ENCODE measurements around the gene POLD1.

The POLD1 gene

GRCh38 chr19:50394017-50394416 lies 9.9 kb downstream of the POLD1 start:
- no peak for DNase-seq

DNA sequence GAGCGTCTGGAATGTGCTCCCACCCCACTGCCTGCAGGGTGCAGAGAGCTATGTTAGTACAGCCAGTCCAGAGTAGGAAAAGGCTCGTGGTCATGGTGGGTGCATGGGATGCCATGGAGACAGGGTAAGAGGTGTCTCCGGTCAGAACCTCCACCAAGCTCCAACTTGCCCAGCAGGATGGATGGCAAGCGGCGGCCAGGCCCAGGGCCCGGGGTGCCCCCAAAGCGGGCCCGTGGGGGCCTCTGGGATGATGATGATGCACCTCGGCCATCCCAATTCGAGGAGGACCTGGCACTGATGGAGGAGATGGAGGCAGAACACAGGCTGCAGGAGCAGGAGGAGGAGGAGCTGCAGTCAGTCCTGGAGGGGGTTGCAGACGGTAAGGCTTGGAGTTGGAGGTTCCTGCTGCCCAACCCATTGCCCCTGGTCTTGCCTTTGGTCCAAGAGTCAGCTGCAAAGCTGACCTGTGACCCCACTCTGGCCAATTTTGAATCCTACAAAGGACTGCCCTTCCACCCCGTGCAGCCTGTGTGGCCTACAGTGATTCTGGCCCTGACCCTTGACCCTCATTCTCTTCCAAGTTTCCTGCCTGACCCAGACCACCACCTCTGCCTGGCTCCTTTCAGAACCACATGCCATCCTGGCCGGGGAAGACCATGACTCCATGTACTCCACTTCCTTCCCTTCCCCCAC lies 14.7 kb downstream of the POLD1 start:
- DNase-seq: no peak

- no peak for DNase-seq
Observed at GRCh38 chr19:50399368-50399745, 15.2 kb downstream of the POLD1 start.

GRCh38 chr19:50401605-50402450 lies 17.7 kb downstream of the POLD1 start:
- no peak for DNase-seq

DNA sequence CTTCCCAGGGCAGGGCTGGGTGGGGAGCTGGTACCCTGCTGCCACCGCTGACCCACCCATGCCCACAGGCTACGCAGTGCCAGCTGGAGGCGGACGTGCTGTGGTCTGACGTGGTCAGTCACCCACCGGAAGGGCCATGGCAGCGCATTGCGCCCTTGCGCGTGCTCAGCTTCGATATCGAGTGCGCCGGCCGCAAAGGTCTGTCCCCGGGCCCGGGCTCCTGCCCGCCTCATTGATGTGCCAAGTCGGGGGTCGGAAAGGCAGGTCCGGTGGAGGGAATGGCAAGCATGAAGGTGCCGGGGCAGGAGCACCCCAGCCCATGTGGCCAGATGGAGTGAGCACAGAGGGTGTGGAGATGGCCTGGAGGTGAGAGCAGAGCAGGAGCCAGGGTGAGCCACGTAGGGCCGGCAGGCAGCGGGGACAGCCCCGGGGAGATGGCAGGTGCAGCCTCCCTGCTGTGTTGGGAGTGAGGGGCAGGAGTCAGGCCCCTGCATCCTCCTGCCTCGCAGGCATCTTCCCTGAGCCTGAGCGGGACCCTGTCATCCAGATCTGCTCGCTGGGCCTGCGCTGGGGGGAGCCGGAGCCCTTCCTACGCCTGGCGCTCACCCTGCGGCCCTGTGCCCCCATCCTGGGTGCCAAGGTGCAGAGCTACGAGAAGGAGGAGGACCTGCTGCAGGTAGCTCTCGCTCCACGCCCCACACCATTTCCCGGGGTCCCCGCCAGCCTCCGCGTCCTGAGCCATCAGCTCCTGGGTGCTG lies 18.6 kb downstream of the POLD1 start:
- no peak for DNase-seq

DNA sequence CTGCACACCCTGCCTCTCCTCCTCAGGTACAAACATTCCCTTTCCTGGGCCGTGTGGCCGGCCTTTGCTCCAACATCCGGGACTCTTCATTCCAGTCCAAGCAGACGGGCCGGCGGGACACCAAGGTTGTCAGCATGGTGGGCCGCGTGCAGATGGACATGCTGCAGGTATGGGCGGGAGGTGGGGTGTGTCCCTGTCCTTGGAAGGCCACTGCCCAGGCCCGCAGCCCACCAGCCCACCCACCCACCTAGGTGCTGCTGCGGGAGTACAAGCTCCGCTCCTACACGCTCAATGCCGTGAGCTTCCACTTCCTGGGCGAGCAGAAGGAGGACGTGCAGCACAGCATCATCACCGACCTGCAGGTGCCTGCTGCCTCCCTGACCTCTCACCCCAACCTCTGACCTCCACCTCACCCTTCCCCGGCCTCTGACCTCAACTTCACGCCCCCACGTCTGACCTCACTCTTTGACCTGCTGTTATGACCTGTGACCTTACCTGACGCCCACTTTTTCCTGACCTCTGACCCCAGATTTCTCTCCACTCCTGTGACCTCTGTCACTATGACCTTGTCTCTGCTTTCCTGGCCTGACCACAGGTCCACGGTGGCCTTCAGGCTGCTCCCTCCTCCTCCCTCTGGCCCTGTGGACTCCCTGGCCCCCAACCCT lies 22.1 kb downstream of the POLD1 start:
- no peak for DNase-seq

- no peak for DNase-seq
Observed at GRCh38 chr19:50406829-50407228, 22.7 kb downstream of the POLD1 start.

GRCh38 chr19:50409347-50409746 lies 25.2 kb downstream of the POLD1 start:
- no peak for DNase-seq

DNA sequence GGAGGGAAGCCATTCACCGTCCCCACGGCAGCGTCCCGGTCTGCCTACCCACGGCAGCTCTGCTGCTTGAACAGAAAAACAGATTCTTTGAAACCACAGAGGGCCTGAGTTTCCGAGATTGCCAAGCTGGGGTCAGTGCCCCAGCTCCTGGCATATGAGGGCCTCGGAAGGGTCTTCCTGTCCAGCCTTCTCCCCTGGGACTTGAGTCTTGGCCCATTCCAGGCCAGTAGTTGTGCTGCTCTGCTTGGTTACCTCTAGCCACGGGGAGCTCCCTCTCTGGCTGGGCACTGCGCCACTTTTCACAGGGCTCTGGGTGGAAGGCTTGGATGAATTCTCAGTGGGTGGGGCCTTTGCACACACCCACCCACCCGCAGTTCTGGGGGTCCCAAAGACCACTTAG lies 26.0 kb downstream of the POLD1 start:
- DNase-seq: no peak

GRCh38 chr19:50412419-50412818 lies 28.3 kb downstream of the POLD1 start:
- DNase-seq: no peak

GRCh38 chr19:50413096-50413495 lies 28.9 kb downstream of the POLD1 start:
- no peak for DNase-seq

- no peak for DNase-seq
Observed at GRCh38 chr19:50413531-50413930, 29.4 kb downstream of the POLD1 start.

GRCh38 chr19:50414864-50415660 lies 30.9 kb downstream of the POLD1 start:
- DNase-seq: peak; percentile 71

DNA sequence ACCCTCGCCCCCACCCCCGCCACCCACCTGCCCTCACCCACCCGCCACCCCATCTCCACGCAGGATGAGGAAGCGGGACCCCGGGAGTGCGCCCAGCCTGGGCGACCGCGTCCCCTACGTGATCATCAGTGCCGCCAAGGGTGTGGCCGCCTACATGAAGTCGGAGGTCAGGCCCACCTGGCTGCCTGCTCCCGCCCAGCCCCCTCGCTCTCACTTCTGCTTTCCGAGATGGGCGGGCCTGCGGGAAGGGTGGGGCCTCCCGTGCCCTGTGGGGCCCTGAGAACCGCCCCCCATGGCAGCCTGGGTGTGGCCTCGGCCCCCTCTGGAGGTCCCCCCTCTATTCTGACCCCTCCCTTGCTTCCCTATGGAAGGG lies 31.5 kb downstream of the POLD1 start:
- no peak for DNase-seq

DNA sequence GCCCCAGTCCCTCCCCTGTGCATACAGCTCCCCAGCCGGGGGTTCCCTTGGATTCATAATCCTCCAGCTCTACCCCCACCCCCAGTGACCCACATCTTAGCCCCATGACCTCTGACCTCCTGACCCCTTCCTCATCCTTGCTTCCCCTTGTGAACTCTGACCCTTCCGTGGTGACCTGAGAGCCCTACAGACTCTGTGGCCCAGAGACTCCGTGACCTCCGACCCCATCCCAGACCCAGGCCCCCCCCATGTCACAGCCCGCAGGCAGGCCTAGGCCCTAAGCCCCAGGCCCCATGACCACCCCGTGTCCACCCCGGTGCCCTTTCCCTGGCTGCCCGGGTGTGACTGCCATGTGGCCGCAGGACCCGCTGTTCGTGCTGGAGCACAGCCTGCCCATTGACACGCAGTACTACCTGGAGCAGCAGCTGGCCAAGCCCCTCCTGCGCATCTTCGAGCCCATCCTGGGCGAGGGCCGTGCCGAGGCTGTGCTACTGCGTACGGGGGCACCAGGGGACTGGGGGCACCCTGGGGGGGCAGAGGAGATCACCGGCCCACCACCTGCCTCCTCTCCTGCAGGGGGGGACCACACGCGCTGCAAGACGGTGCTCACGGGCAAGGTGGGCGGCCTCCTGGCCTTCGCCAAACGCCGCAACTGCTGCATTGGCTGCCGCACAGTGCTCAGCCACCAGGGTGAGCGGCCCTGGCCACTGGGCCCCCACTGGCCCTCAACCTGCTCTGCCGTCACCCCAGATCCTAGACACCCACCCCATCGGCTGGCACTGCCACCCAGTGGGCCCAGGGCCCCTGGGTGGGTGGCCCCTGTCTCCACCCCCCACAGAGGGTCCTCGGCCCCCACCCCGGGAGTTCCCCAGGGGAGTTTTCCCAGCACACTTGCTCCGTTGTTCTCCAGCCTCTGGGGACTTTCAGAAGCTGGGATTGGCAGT lies 32.2 kb downstream of the POLD1 start:
- DNase-seq: no peak

DNA sequence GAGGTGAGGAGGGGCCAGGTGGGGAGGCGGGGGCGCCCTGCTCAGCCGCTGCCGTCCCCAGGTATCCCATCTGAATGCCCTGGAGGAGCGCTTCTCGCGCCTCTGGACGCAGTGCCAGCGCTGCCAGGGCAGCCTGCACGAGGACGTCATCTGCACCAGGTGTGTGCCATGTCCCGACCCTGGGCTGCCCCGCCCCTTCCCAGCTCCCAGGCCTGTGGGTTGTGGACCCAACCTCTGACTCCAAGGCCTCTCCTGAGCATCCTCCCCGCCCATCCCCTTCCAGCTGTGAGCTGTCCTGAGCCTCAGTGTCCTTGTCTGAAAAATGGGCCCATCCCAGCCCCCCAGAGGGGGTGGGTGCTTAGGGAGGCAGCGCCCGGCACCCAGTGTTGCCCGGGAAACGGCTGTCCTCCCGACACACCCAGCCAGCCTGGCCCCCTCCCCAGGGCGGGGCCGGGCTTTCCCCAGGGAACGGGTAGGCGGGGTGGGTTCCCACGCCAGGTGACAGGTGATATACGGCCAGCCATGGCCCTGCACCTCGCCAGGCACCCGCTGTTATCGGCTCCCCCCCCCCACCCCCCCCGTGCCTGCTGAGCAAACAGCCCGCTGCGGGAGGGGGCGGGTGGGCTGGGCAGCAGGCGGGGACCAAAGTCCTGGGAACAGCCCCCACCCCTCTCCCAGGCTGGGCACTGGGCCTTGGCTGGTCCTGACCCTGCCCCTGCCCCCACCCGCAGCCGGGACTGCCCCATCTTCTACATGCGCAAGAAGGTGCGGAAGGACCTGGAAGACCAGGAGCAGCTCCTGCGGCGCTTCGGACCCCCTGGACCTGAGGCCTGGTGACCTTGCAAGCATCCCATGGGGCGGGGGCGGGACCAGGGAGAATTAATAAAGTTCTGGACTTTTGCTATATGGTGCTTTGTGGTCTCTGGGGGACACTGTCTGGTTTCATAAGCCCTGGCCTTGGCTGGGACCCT lies 33.2 kb downstream of the POLD1 start:
- no peak for DNase-seq

- no peak for DNase-seq
Observed at GRCh38 chr19:50418176-50419021, 34.3 kb downstream of the POLD1 start, which contains the start of gene SPIB. TSS of gene SPIB (plus strand) at chr19:50418938. CDS start at chr19:50418963, 25 bp downstream.

DNA sequence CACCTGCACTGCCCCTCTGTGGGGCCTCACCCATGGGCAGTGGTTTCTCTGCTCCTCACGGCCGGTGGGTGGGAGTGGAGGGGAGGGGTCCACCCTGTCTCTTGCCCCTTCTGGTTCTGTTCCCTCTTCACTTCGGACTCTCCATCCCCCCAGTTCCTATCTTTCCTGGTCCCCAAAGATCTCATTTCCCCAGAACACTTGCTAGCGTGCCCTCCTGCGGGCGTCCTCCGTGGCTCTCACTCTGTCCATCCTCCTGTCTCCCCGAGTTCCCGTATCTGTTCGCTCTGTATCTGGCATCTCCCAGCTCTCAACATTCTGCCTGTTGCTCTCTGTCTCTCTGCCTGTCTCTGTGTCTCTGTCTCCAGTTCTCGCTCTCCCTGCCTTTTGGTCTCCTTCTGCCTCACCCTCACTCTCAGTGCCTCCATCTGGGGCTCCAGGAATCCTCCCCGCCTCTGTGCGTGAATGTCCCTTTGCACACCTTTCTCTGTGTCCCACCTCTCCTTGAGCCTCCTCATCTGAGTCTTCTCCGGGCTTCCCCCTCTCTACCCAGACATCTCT lies 35.0 kb downstream of the POLD1 start:
- no peak for DNase-seq
